ENCODE results near the gene RAX2.
"Not testable (repeated sequence)": the region's sequence is repeated elsewhere in the genome, so short reads cannot be mapped to it uniquely, and the experiment has no call there.

Gene RAX2

GRCh38 chr19:3759482-3760254 lies 12.4 kb downstream of the RAX2 start:
- peaks cover 2% of the 10 kb centered on the region; the same call in 1 of the 2 replicates for H3K4me1 ChIP-seq
- H3K4me3 ChIP-seq (ENCODE audit: low read depth, low read length): no peak overlapping the region
- TF ChIP-seq CTCF (IDR thresholded peaks at IDR 0.05; ENCODE audit: low read depth, low read length): no peak
- no peaks in the 10 kb centered on the region for H3K9me3 ChIP-seq
- DNase-seq: no peak
- H3K36me3 ChIP-seq: peaks cover 5% of the 10 kb centered on the region
- no peaks in the 10 kb centered on the region for H3K27me3 ChIP-seq

- H3K27me3 ChIP-seq; H3K4me1 ChIP-seq; H3K36me3 ChIP-seq; DNase-seq; H3K4me3 ChIP-seq (ENCODE audit: low read depth, low read length); H3K9me3 ChIP-seq: not testable (repeated sequence)
Measured at GRCh38 chr19:3758297-3758696, 13.7 kb downstream of the RAX2 start.

- not testable (repeated sequence) for DNase-seq; H3K4me3 ChIP-seq (ENCODE audit: low read depth, low read length); H3K4me1 ChIP-seq; H3K27me3 ChIP-seq; H3K36me3 ChIP-seq; H3K9me3 ChIP-seq
Measured at GRCh38 chr19:3757705-3758104, 14.3 kb downstream of the RAX2 start.

- no peak overlapping the region for H3K4me3 ChIP-seq (ENCODE audit: low read depth, low read length)
- no peaks in the 10 kb centered on the region for H3K27me3 ChIP-seq
- no peaks in the 10 kb centered on the region for H3K4me1 ChIP-seq
- H3K36me3 ChIP-seq: peaks cover 5% of the 10 kb centered on the region
- no peak for TF ChIP-seq CTCF (IDR thresholded peaks at IDR 0.05; ENCODE audit: low read depth, low read length)
- no peaks in the 10 kb centered on the region for H3K9me3 ChIP-seq
- no peak for DNase-seq
Measured at GRCh38 chr19:3753631-3754410, 18.2 kb downstream of the RAX2 start.

- H3K4me1 ChIP-seq: no peaks in the 10 kb centered on the region
- no peak for TF ChIP-seq CTCF (IDR thresholded peaks at IDR 0.05; ENCODE audit: low read depth, low read length)
Measured at GRCh38 chr19:3752492-3752891, 19.5 kb downstream of the RAX2 start.

GRCh38 chr19:3751236-3751635 lies 20.8 kb downstream of the RAX2 start:
- no peaks in the 10 kb centered on the region for H3K9me3 ChIP-seq
- no peak for DNase-seq
- H3K27me3 ChIP-seq: no peaks in the 10 kb centered on the region
- no peak overlapping the region for H3K4me3 ChIP-seq (ENCODE audit: low read depth, low read length)
- no peaks in the 10 kb centered on the region for H3K36me3 ChIP-seq
- TF ChIP-seq CTCF (IDR thresholded peaks at IDR 0.05; ENCODE audit: low read depth, low read length): no peak
- no peaks in the 10 kb centered on the region for H3K4me1 ChIP-seq

More at GRCh38 chr19:3752492-3752891, 19.5 kb downstream of the RAX2 start:
- Histone ChIP-seq H3K36me3 (no peaks in the 10 kb centered on the region; the same call in 1 of the 2 replicates), H3K4me3 (ENCODE audit: low read depth, low read length) (no peak overlapping the region), H3K9me3 (no peaks in the 10 kb centered on the region), H3K27me3 (no peaks in the 10 kb centered on the region)
- no peak for DNase-seq

- Histone ChIP-seq H3K27me3 (no peaks in the 10 kb centered on the region), H3K9me3 (no peaks in the 10 kb centered on the region), H3K4me1 (no peaks in the 10 kb centered on the region), H3K4me3 (ENCODE audit: low read depth, low read length) (no peak overlapping the region), H3K36me3 (no peaks in the 10 kb centered on the region)
- TF ChIP-seq CTCF (IDR thresholded peaks at IDR 0.05; ENCODE audit: low read depth, low read length): no peak
- no peak for DNase-seq
Measured at GRCh38 chr19:3750211-3750610, 21.8 kb downstream of the RAX2 start.

Measured in BE2C (cell line).